AG09309 (cell line): ENCODE results near the gene OLA1.

Source experiments
- DNase-seq: peaks from one replicate; pipeline ENCODE4 v3.0.0-alpha.2; 2010; ENCODE audit warnings: low read depth
- H3K4me3 ChIP-seq: 2 replicates; pipeline ENCODE4 v1.5.1; 2011; ENCODE audit warnings: mild to moderate bottlenecking, low read depth, low read length, moderate library complexity; ENCODE audit not compliant: control insufficient read depth
- CTCF ChIP-seq: IDR thresholded peaks from 2 replicates; pipeline ENCODE4 v1.5.1; 2011; ENCODE audit warnings: mild to moderate bottlenecking, low read depth, low read length, inconsistent platforms; ENCODE audit not compliant: insufficient read depth, control insufficient read depth; ENCODE audit errors: missing control alignments

The OLA1 gene

GRCh38 chr2:174025271-174026121 is 222.8 kb downstream of the OLA1 start:
- no peak overlapping the region for H3K4me3 ChIP-seq
- peak; percentile 90 for DNase-seq
- TF ChIP-seq CTCF: no peak

GRCh38 chr2:174024524-174025270 is 223.6 kb downstream of the OLA1 start:
- no peak overlapping the region for H3K4me3 ChIP-seq
- no peak for TF ChIP-seq CTCF
- DNase-seq: peak; percentile 67

- TF ChIP-seq CTCF: no peak
- peak; percentile 96 for DNase-seq
- no peak overlapping the region for H3K4me3 ChIP-seq
Measured at GRCh38 chr2:174023591-174024523, 224.5 kb downstream of the OLA1 start.
